SH-SY5Y (cell line): ENCODE results near the gene GCK.

Source experiments
- GATA2 ChIP-seq: IDR thresholded peaks from 2 replicates; pipeline ENCODE4 v1.6.1; 2011; ENCODE audit warnings: mild to moderate bottlenecking, low read depth, low read length
- GATA3 ChIP-seq: IDR thresholded peaks from 2 replicates; pipeline ENCODE4 v1.6.1; 2011; ENCODE audit warnings: low read depth, mild to moderate bottlenecking, low read length, moderate library complexity

DNA sequence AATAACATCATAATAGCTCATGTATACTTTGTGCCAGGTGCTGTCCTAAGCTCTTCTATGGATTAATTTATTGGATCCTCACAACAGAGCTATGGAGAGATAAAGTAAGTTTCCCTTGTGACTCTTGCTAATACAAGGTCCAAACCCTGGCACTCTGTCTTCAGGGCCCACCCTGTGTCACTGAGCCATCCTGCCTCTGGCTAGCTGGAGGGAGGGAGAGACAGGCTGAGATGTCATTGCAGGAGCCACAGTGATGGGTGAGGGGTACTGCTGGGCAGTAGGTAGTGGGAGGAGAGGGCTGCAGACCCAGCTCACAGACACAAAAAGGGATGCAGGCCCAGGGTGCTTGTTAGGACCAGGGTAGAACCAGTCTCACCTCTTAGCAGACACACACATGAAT, 16.9 kb downstream of the GCK start:
- TF ChIP-seq GATA2 (no peak), GATA3 (no peak)
